Neural progenitor cell (in vitro differentiated cells): ENCODE results near the gene FOXN3. TPM values are rescaled to one million over a fixed set of nuclear protein-coding genes. Genes with fewer than 3 reads are reported as not detected.

Source experiments
- DNase-seq: peaks from one replicate; pipeline ENCODE4 v3.0.0-alpha.2; 2016; ENCODE audit warnings: low spot score
- H2AFZ ChIP-seq: fragments of 200-600 bp; sonication (generic); replicated peaks from 2 replicates; pipeline ENCODE4 v1.6.1; 2016; ENCODE audit warnings: antibody characterized with exemption
- H3F3A ChIP-seq: fragments of 200-600 bp; sonication (generic); 2 replicates; pipeline ENCODE4 v1.6.1; 2016; ENCODE audit warnings: antibody characterized with exemption, low read depth
- H3K27ac ChIP-seq: fragments of 200-600 bp; sonication (generic); 2 replicates; pipeline ENCODE4 v1.5.1; 2016; ENCODE audit warnings: mild to moderate bottlenecking
- H3K27me3 ChIP-seq: fragments of 200-600 bp; sonication (generic); 2 replicates; pipeline ENCODE4 v1.6.1; 2016; ENCODE audit warnings: mild to moderate bottlenecking, moderate library complexity
- H3K36me3 ChIP-seq: fragments of 200-600 bp; sonication (generic); 2 replicates; pipeline ENCODE4 v1.5.1; 2016
- H3K4me1 ChIP-seq: fragments of 200-600 bp; sonication (generic); 2 replicates; pipeline ENCODE4 v1.6.1; 2016; ENCODE audit warnings: mixed run types
- H3K4me2 ChIP-seq: fragments of 200-600 bp; sonication (generic); 2 replicates; pipeline ENCODE4 v1.6.1; 2016
- H3K4me3 ChIP-seq: fragments of 200-600 bp; sonication (generic); 2 replicates; pipeline ENCODE4 v1.5.1; 2016
- H3K79me2 ChIP-seq: fragments of 200-600 bp; sonication (generic); 2 replicates; pipeline ENCODE4 v1.6.1; 2016; ENCODE audit warnings: low read depth
- H3K9ac ChIP-seq: fragments of 200-600 bp; sonication (generic); 2 replicates; pipeline ENCODE4 v1.6.1; 2016
- H3K9me3 ChIP-seq: fragments of 200-600 bp; sonication (generic); 2 replicates; pipeline ENCODE4 v1.5.1; 2016; ENCODE audit warnings: low read depth
- H4K20me1 ChIP-seq: fragments of 200-600 bp; sonication (generic); 2 replicates; pipeline ENCODE4 v1.6.1; 2016; ENCODE audit warnings: low read depth
- H3K27ac Mint-ChIP-seq: 3 replicates; pipeline ENCODE4 v1.8.0; 2021; ENCODE audit warnings: mixed read lengths
- H3K27me3 Mint-ChIP-seq: 2 replicates; pipeline ENCODE4 v1.8.0; 2022; ENCODE audit warnings: low read depth, mild to moderate bottlenecking, inconsistent platforms, moderate library complexity, mixed read lengths; ENCODE audit not compliant: insufficient read depth
- H3K36me3 Mint-ChIP-seq: 3 replicates; pipeline ENCODE4 v1.8.0; 2021; ENCODE audit warnings: mixed read lengths
- H3K4me1 Mint-ChIP-seq: 3 replicates; pipeline ENCODE4 v1.8.0; 2021; ENCODE audit warnings: mixed read lengths
- H3K4me3 Mint-ChIP-seq: 3 replicates; pipeline ENCODE4 v1.8.0; 2021; ENCODE audit warnings: mild to moderate bottlenecking, moderate library complexity, mixed read lengths
- H3K9me3 Mint-ChIP-seq: 3 replicates; pipeline ENCODE4 v1.8.0; 2020; ENCODE audit warnings: mixed read lengths
- EZH2 ChIP-seq: fragments of 200-600 bp; sonication (generic); IDR thresholded peaks from 2 replicates; pipeline ENCODE4 v1.6.1; 2017; ENCODE audit warnings: antibody characterized with exemption, mild to moderate bottlenecking, moderate library complexity
- EZH2phosphoT487 ChIP-seq: fragments of 200-600 bp; sonication (generic); IDR thresholded peaks from 2 replicates; pipeline ENCODE4 v1.6.1; 2017; ENCODE audit warnings: antibody characterized with exemption
- total RNA-seq: library from RNA; depleted of rRNA; stranded (reverse); fragments of >200 nt; gene quantifications from 2 replicates; pipeline ENCODE4 v1.2.3, GENCODE V29; 2015; ENCODE audit warnings: low replicate concordance
- TF ChIP-seq, protein P1 (sequence below): fragments of 200-600 bp; sonication (generic); IDR thresholded peaks from 2 replicates; pipeline ENCODE4 v1.5.1; 2017; ENCODE audit warnings: antibody characterized with exemption, mild to moderate bottlenecking

The FOXN3 gene
- total RNA-seq, 1 donor from 2014 or later: 39.5 TPM

DNA sequence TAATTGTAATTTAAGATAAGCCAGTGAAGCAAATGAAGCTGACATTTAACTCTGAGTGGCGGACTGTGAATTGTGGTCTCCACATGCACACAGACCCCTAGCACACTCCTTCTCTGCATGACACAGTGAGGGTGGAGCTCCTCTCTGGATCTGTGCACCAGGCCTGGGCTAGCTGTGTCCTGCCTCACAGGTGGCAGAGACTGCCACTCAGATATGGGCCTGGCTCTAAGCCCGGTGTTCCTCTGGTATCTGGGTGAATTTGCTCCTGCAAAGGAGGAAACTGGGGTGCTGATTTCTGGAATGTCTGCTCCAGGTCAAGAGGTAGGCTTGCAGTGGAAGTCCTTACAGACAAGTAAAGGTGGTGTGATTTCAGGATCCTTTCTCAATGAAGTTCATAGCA lies 282.4 kb downstream of the FOXN3 start:
- no peaks in the 10 kb centered on the region for H3K36me3 Mint-ChIP-seq
- TF ChIP-seq EZH2 (no peak), EZH2phosphoT487 (no peak)
- TF ChIP-seq, protein P1, sequence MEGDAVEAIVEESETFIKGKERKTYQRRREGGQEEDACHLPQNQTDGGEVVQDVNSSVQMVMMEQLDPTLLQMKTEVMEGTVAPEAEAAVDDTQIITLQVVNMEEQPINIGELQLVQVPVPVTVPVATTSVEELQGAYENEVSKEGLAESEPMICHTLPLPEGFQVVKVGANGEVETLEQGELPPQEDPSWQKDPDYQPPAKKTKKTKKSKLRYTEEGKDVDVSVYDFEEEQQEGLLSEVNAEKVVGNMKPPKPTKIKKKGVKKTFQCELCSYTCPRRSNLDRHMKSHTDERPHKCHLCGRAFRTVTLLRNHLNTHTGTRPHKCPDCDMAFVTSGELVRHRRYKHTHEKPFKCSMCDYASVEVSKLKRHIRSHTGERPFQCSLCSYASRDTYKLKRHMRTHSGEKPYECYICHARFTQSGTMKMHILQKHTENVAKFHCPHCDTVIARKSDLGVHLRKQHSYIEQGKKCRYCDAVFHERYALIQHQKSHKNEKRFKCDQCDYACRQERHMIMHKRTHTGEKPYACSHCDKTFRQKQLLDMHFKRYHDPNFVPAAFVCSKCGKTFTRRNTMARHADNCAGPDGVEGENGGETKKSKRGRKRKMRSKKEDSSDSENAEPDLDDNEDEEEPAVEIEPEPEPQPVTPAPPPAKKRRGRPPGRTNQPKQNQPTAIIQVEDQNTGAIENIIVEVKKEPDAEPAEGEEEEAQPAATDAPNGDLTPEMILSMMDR: no peak
- H3K4me3 Mint-ChIP-seq: no peak overlapping the region
- Histone ChIP-seq H3K79me2 (no peaks in the 10 kb centered on the region), H3K27ac (peak overlapping the region; percentile 2), H3K4me2 (no peak overlapping the region), H4K20me1 (no peaks in the 10 kb centered on the region), H2AFZ (peak overlapping the region; percentile 63), H3F3A (peaks cover 8% of the 10 kb centered on the region), H3K9me3 (no peaks in the 10 kb centered on the region), H3K9ac (no peak overlapping the region), H3K27me3 (no peaks in the 10 kb centered on the region), H3K36me3 (no peaks in the 10 kb centered on the region), H3K4me3 (no peak overlapping the region), H3K4me1 (peaks cover 12% of the 10 kb centered on the region)
- H3K9me3 Mint-ChIP-seq: peaks cover 21% of the 10 kb centered on the region
- H3K27me3 Mint-ChIP-seq: peaks cover 4% of the 10 kb centered on the region
- no peak for DNase-seq
- H3K27ac Mint-ChIP-seq: peak overlapping the region; percentile 44
- H3K4me1 Mint-ChIP-seq: peaks cover 15% of the 10 kb centered on the region

DNA sequence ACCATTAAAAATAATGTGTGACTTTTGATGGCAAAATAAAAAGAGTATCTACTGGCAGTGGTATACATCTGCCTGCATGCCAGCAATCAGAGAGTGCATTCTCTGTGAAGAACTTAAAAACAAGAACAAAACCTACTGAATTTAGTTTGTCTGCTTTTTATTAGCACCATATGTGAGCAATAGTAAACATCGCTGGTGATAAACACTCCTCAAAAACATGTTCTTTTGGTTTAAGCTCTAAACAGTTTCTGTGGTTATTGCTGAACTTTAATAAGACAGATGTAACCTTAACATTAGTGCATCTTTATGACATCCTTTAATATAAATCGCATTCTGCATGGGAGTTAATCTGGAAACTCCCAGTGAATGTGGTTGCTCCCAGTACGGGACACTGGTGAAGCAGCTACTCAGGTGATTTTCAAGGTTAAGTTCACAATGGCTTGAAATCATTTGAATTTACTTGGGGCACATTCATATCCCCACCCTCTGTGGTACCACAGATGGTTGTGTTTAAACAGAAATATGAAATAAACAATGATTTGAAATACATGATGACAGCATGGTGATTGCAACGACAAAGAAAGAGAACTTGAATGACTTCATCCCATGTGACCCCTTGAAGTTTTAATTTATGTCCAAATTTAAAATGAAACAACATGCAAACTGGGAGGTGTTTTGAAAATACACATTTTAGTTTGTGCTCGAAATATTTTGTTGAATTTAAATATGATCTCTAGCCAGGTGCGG lies 285.9 kb downstream of the FOXN3 start:
- H3K27ac Mint-ChIP-seq: no peak overlapping the region
- H3K4me2 ChIP-seq: no peak overlapping the region
- peaks cover 4% of the 10 kb centered on the region for H3K27me3 Mint-ChIP-seq
- H3K4me3 ChIP-seq: no peak overlapping the region
- TF ChIP-seq, protein P1: no peak
- no peak for TF ChIP-seq EZH2phosphoT487
- no peak for TF ChIP-seq EZH2
- peaks cover 8% of the 10 kb centered on the region for H3F3A ChIP-seq
- peaks cover 8% of the 10 kb centered on the region for H3K9me3 Mint-ChIP-seq
- no peaks in the 10 kb centered on the region for H3K36me3 Mint-ChIP-seq
- H2AFZ ChIP-seq: no peak overlapping the region
- H3K9me3 ChIP-seq: no peaks in the 10 kb centered on the region
- no peaks in the 10 kb centered on the region for H3K79me2 ChIP-seq
- no peaks in the 10 kb centered on the region for H3K36me3 ChIP-seq
- DNase-seq: no peak
- H3K4me3 Mint-ChIP-seq: no peak overlapping the region
- H3K4me1 ChIP-seq: peaks cover 11% of the 10 kb centered on the region
- peaks cover 15% of the 10 kb centered on the region for H3K4me1 Mint-ChIP-seq
- no peaks in the 10 kb centered on the region for H4K20me1 ChIP-seq
- H3K27me3 ChIP-seq: no peaks in the 10 kb centered on the region
- no peak overlapping the region for H3K27ac ChIP-seq
- no peak overlapping the region for H3K9ac ChIP-seq

DNA sequence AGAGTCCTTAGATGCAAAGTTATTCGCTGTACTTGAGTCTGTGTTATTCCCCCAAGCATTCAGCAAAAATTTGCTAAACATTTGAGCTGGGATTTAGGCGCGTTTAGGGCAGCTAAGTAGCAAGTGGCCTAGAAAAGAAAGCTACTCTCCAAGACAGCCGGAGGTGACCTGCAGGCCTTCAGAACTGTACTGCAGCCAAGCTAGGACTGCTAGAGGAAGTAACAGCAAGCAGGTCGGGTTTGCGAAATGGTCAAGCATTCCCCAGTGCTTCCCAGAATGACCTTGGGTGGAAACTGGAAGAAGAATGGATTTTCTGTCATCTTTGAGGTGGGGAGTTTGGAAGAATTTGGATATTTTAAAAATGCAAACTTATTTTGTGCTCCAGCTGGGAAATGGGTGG lies 287.5 kb downstream of the FOXN3 start:
- no peak for DNase-seq
- H3K4me1 ChIP-seq: peaks cover 9% of the 10 kb centered on the region
- peaks cover 5% of the 10 kb centered on the region for H3F3A ChIP-seq
- no peak overlapping the region for H3K27ac ChIP-seq
- no peaks in the 10 kb centered on the region for H3K9me3 ChIP-seq
- Mint-ChIP-seq H3K27ac (no peak overlapping the region), H3K9me3 (no peaks in the 10 kb centered on the region), H3K4me3 (no peak overlapping the region), H3K36me3 (no peaks in the 10 kb centered on the region), H3K27me3 (peaks cover 7% of the 10 kb centered on the region), H3K4me1 (peaks cover 12% of the 10 kb centered on the region)
- TF ChIP-seq, protein P1: no peak
- TF ChIP-seq EZH2phosphoT487 (no peak), EZH2 (no peak)
- no peak overlapping the region for H3K9ac ChIP-seq
- no peak overlapping the region for H3K4me3 ChIP-seq
- H3K79me2 ChIP-seq: no peaks in the 10 kb centered on the region
- no peak overlapping the region for H2AFZ ChIP-seq
- no peak overlapping the region for H3K4me2 ChIP-seq
- no peaks in the 10 kb centered on the region for H3K36me3 ChIP-seq
- H4K20me1 ChIP-seq: no peaks in the 10 kb centered on the region
- no peaks in the 10 kb centered on the region for H3K27me3 ChIP-seq
